Upper lobe of left lung (tissue), 6 donors: Measurements from ENCODE around the gene TIMM29. TPM values are rescaled to one million over a fixed set of nuclear protein-coding genes. Genes with fewer than 3 reads are reported as not detected.

Experiments
- ATAC-seq, 2 donors: fragments of 200-7000 bp; cut with Tn5 transposase; one replicate each; pipeline ENCODE4 v1.9.1; 2022; ENCODE audit warnings: mild to moderate bottlenecking in 2 of 2, moderate library complexity in 2 of 2; ENCODE audit not compliant: low FRiP score in 2 of 2
- DNase-seq, 2 donors: peaks; one replicate each; pipeline ENCODE4 v3.0.0-alpha.2; 2019 to 2020
- H3K27ac ChIP-seq, 4 donors: fragments of 200-600 bp; sonication (generic); one replicate each; pipeline ENCODE4 v1.5.1; 2016 to 2019
- H3K27me3 ChIP-seq, 4 donors: fragments of 200-600 bp; sonication (generic); one replicate each; pipeline ENCODE4 v1.5.1; 2017 to 2019
- H3K36me3 ChIP-seq, 4 donors: fragments of 200-600 bp; sonication (generic); one replicate each; pipeline ENCODE4 v1.5.1; 2016 to 2019
- H3K4me1 ChIP-seq, 4 donors: fragments of 200-600 bp; sonication (generic); one replicate each; pipeline ENCODE4 v1.5.1; 2018 to 2019
- H3K4me3 ChIP-seq, 4 donors: fragments of 200-600 bp; sonication (generic); one replicate each; pipeline ENCODE4 v1.5.1; 2017 to 2019; ENCODE audit warnings: mild to moderate bottlenecking in 2 of 4, moderate library complexity in 1 of 4
- H3K9me3 ChIP-seq, 4 donors: fragments of 200-600 bp; sonication (generic); one replicate each; pipeline ENCODE4 v1.5.1; 2018 to 2019
- CTCF ChIP-seq, 6 experiments: fragments of 450-650 bp in 4 of 6; fragments of 200-600 bp in 2 of 6; sonication (generic) in 2 of 6; IDR thresholded peaks; one replicate each; pipeline ENCODE4 v1.5.1; 2016 to 2019; ENCODE audit warnings: antibody characterized with exemption in 6 of 6
- EP300 ChIP-seq, 4 donors: sonication (generic); formaldehyde crosslinking; IDR thresholded peaks; one replicate each; pipeline ENCODE4 v1.5.1; 2017; ENCODE audit warnings: antibody characterized with exemption in 4 of 4, control low read depth in 2 of 4
- POLR2A ChIP-seq, 4 donors: fragments of 450-650 bp; IDR thresholded peaks; one replicate each; pipeline ENCODE4 v1.5.1; 2016 to 2017; ENCODE audit warnings: antibody characterized with exemption in 4 of 4, mild to moderate bottlenecking in 2 of 4
- POLR2AphosphoS5 ChIP-seq, 2 donors: sonication (generic); formaldehyde crosslinking; IDR thresholded peaks; one replicate each; pipeline ENCODE4 v1.5.1; 2017; ENCODE audit warnings: antibody characterized with exemption in 2 of 2
- WGBS, 2 donors: methylation state at CpG; one replicate each; pipeline ENCODE4 v1.1.5; 2017 to 2018; 5-methylcytosine and 5-hydroxymethylcytosine counted together
- total RNA-seq, 6 donors: library from RNA; depleted of rRNA in 4 of 6; stranded (reverse); fragments of >200 nt in 4 of 6; gene quantifications; one replicate each; pipeline versions ENCODE4 v1.1.0 to v1.2.1, GENCODE V29; 2016 to 2021
- donor health status: DM: no; HTN: no; CAD: no; lungs with moderate emphysema.
- donor health status: DM: no; HTN: yes; CAD: no; lungs with severe emphysema.

TIMM29 gene
- total RNA-seq, 6 donors from 2014 or later = 20.2 to 46.1 (median 32.7) TPM

GRCh38 chr19:10885201-10886169 is 43.1 kb upstream of the TIMM29 start:
- peaks cover 0 to 8% (median 4%) of the 10 kb centered on the region in 4 donors for H3K4me1 ChIP-seq
- no peak overlapping the region for H3K4me3 ChIP-seq
- DNase-seq = no peak
- no peaks in the 10 kb centered on the region for H3K36me3 ChIP-seq
- no peaks in the 10 kb centered on the region for H3K9me3 ChIP-seq
- 78 to 89% methylated on average over 20 of the region's 20 CpGs for WGBS, 2 donors
- no peaks in the 10 kb centered on the region for H3K27me3 ChIP-seq
- ATAC-seq = no peak
- TF ChIP-seq POLR2A (IDR thresholded peaks at IDR 0.05) (no peak), EP300 (IDR thresholded peaks at IDR 0.05) (no peak), POLR2AphosphoS5 (IDR thresholded peaks at IDR 0.05) (no peak), CTCF (IDR thresholded peaks at IDR 0.05) (no peak)
- no peak overlapping the region for H3K27ac ChIP-seq

DNA sequence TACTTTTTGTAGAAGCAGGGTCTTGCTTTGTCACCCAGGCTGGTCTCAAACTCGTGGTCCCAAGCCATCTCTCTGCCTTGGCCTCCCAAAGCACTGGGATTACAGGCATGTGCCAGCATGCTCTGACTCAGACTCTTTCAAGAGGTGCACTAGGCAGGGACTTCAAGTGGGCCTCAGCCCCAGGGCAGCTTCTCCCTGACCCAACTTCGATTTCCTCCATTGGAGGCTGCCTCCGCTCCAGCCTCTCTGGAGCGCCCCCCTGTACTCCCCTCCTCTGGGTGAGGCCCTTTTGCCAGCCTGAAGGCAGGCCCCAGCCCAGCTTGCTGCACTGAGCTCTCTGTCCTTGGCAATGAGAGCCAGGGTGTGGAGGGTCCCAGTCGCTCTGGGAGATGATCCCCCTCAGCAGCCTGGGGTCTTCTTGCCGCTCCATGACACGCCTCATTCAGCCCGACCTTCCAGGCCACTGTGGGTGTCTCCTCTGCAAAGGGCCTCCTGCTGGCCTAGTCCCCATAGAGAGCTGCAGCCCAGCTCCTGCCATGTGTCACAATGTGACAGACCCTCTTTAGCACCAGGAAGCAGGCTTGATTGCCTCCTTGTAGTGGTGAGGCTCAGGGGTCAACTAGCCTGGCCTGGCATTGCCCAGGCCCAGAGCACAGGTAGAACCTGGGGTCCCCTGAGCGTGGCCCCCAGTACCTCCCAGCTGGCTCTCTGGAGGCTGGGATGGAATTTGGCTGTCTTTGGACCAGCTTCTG is 40.8 kb upstream of the TIMM29 start:
- 87% methylated on average over 9 of the region's 9 CpGs for WGBS, 2 donors
- H3K9me3 ChIP-seq = no peaks in the 10 kb centered on the region
- no peak overlapping the region for H3K4me3 ChIP-seq
- DNase-seq (peak in 1 of 2 donors; percentile 32), ATAC-seq (no peak)
- H3K4me1 ChIP-seq = peaks cover 0 to 12% (median 9%) of the 10 kb centered on the region in 4 donors
- no peak overlapping the region for H3K27ac ChIP-seq
- no peaks in the 10 kb centered on the region for H3K36me3 ChIP-seq
- H3K27me3 ChIP-seq = no peaks in the 10 kb centered on the region
- no peak for TF ChIP-seq CTCF (IDR thresholded peaks at IDR 0.05)
- no peak for TF ChIP-seq POLR2A (IDR thresholded peaks at IDR 0.05)
- no peak for TF ChIP-seq POLR2AphosphoS5 (IDR thresholded peaks at IDR 0.05)
- TF ChIP-seq EP300 (IDR thresholded peaks at IDR 0.05) = no peak

- no peaks in the 10 kb centered on the region for H3K27me3 ChIP-seq
- peaks cover 0 to 12% (median 9%) of the 10 kb centered on the region in 4 donors for H3K4me1 ChIP-seq
- H3K4me3 ChIP-seq = no peak overlapping the region
- no peaks in the 10 kb centered on the region for H3K9me3 ChIP-seq
- ATAC-seq = no peak
- no peaks in the 10 kb centered on the region for H3K36me3 ChIP-seq
- no peak for TF ChIP-seq CTCF (IDR thresholded peaks at IDR 0.05)
- no peak for TF ChIP-seq POLR2AphosphoS5 (IDR thresholded peaks at IDR 0.05)
- no peak for TF ChIP-seq EP300 (IDR thresholded peaks at IDR 0.05)
- no peak for TF ChIP-seq POLR2A (IDR thresholded peaks at IDR 0.05)
- no peak for DNase-seq
- 73 to 75% methylated on average over 12 to 13 of the region's 13 CpGs for WGBS, 2 donors
- no peak overlapping the region for H3K27ac ChIP-seq
These were observed 40.2 kb upstream of the TIMM29 start for GRCh38 chr19:10888421-10888866.

GRCh38 chr19:10889880-10890279 is 38.7 kb upstream of the TIMM29 start:
- 92 to 100% methylated on average over 4 of the region's 4 CpGs for WGBS, 2 donors
- Histone ChIP-seq H3K36me3 (no peaks in the 10 kb centered on the region), H3K4me1 (peaks cover 0 to 12% (median 9%) of the 10 kb centered on the region in 4 donors), H3K27ac (no peak overlapping the region), H3K9me3 (no peaks in the 10 kb centered on the region), H3K4me3 (no peak overlapping the region), H3K27me3 (no peaks in the 10 kb centered on the region)
- DNase-seq (no peak), ATAC-seq (no peak)
- no peak for TF ChIP-seq POLR2AphosphoS5 (IDR thresholded peaks at IDR 0.05)
- TF ChIP-seq CTCF (IDR thresholded peaks at IDR 0.05) = no peak
- TF ChIP-seq EP300 (IDR thresholded peaks at IDR 0.05) = no peak
- TF ChIP-seq POLR2A (IDR thresholded peaks at IDR 0.05) = no peak
